Body of pancreas (tissue), 4 donors: ENCODE results near the gene PLCH1.

Source experiments
- POLR2A ChIP-seq, 3 donors: fragments of 450-650 bp; IDR thresholded peaks; one replicate each; pipeline ENCODE4 v1.6.1; 2016; ENCODE audit warnings: antibody characterized with exemption in 3 of 3, mild to moderate bottlenecking in 2 of 3
- TF ChIP-seq, protein P1 (sequence below), 7 experiments: fragments of 450-650 bp in 4 of 7; fragments of 200-600 bp in 3 of 7; sonication (generic) in 3 of 7; IDR thresholded peaks; one replicate each; pipeline ENCODE4 v1.5.1; 2016 to 2019; ENCODE audit warnings: antibody characterized with exemption in 7 of 7

DNA sequence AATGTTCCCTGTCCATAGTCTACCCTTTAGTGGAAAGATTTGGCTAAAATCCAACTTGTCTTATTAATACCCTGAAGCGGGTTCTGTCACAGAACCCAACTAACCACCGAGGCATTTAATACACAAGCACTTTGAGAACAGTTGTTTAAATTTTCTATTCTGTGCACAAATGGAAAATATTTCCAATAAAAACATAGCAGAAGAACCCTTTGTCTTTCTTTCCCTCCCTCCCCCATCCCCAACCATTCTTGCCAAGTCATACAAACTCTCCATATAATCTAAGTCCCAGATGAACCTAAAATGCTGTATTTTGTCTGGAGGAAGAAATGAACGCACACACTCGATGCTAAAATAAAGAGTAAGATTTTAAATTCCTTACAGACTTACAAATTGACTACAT lies 324.5 kb downstream of the PLCH1 start:
- TF ChIP-seq, protein P1, sequence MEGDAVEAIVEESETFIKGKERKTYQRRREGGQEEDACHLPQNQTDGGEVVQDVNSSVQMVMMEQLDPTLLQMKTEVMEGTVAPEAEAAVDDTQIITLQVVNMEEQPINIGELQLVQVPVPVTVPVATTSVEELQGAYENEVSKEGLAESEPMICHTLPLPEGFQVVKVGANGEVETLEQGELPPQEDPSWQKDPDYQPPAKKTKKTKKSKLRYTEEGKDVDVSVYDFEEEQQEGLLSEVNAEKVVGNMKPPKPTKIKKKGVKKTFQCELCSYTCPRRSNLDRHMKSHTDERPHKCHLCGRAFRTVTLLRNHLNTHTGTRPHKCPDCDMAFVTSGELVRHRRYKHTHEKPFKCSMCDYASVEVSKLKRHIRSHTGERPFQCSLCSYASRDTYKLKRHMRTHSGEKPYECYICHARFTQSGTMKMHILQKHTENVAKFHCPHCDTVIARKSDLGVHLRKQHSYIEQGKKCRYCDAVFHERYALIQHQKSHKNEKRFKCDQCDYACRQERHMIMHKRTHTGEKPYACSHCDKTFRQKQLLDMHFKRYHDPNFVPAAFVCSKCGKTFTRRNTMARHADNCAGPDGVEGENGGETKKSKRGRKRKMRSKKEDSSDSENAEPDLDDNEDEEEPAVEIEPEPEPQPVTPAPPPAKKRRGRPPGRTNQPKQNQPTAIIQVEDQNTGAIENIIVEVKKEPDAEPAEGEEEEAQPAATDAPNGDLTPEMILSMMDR (IDR thresholded peaks at IDR 0.05), result no peak
- no peak for TF ChIP-seq POLR2A (IDR thresholded peaks at IDR 0.05)
